Measurements from ENCODE around the gene MRPL12. TPM values are rescaled to one million over a fixed set of nuclear protein-coding genes. Genes with fewer than 3 reads are reported as not detected.

Gene MRPL12
- total and polyA plus RNA-seq, 2 of the 13 experiments (the other 11 are each of a cell fraction or from before 2014, with no cell fraction given): 39.1 to 94.1 TPM

- no peak for TF ChIP-seq RCOR2 (CRISPR knock-in tag; IDR thresholded peaks at IDR 0.05)
- peak; percentile 90; the same call in 1 of the 2 replicates for TF ChIP-seq HOXA7 (CRISPR knock-in tag; IDR thresholded peaks at IDR 0.05)
- peak; percentile 14; the same call in 1 of the 2 replicates for TF ChIP-seq ZNF652 (CRISPR knock-in tag; IDR thresholded peaks at IDR 0.05; ENCODE audit: borderline replicate concordance, low read depth)
- TF ChIP-seq FOXA1 (IDR thresholded peaks at IDR 0.05): no peak
- peak; percentile 67 for TF ChIP-seq FOXA1 (CRISPR knock-in tag; IDR thresholded peaks at IDR 0.05)
- TF ChIP-seq IRX3 (CRISPR knock-in tag; IDR thresholded peaks at IDR 0.05; ENCODE audit: borderline replicate concordance, low read depth): peak; percentile 73
- TF ChIP-seq ARID3A (IDR thresholded peaks at IDR 0.05; ENCODE audit: low read depth, low read length): no peak
- peak; percentile 69; the same call in 1 of the 2 replicates for TF ChIP-seq ATF3 (CRISPR knock-in tag; IDR thresholded peaks at IDR 0.05)
- peak; percentile 90; the same call in 1 of the 2 replicates for TF ChIP-seq HES4 (CRISPR knock-in tag; IDR thresholded peaks at IDR 0.05; ENCODE audit: borderline replicate concordance)
- TF ChIP-seq SIN3B (IDR thresholded peaks at IDR 0.05; ENCODE audit: low read length): peak; percentile 60; the same call in 1 of the 2 replicates
- peak; percentile 92 for TF ChIP-seq ZHX2 (IDR thresholded peaks at IDR 0.05; ENCODE audit: low read depth)
- TF ChIP-seq ZHX2 (CRISPR knock-in tag; IDR thresholded peaks at IDR 0.05; ENCODE audit: borderline replicate concordance): peak; percentile 43; the same call in 1 of the 2 replicates
- 0 out of 2 replicates have a peak, but pooled peaks have one; percentile 11 for TF ChIP-seq RFX3 (CRISPR knock-in tag; IDR thresholded peaks at IDR 0.05)
- peak; percentile 91 for TF ChIP-seq PHF21A (CRISPR knock-in tag; IDR thresholded peaks at IDR 0.05)
- TF ChIP-seq ZFP36 (IDR thresholded peaks at IDR 0.05; ENCODE audit: borderline replicate concordance, low read depth, low read length, partially characterized antibody): no peak
- no peak for TF ChIP-seq ZNF10 (CRISPR knock-in tag; IDR thresholded peaks at IDR 0.05; ENCODE audit: borderline replicate concordance, low read depth)
- 0 out of 2 replicates have a peak, but pooled peaks have one; percentile 27 for TF ChIP-seq JUNB (CRISPR knock-in tag; IDR thresholded peaks at IDR 0.05; ENCODE audit: borderline replicate concordance)
- TF ChIP-seq GLMP (CRISPR knock-in tag; IDR thresholded peaks at IDR 0.05; ENCODE audit: borderline replicate concordance): no peak
- TF ChIP-seq HNRNPK (IDR thresholded peaks at IDR 0.05; ENCODE audit: low read depth, low read length, poor library complexity, severe bottlenecking): peak; percentile 75
Measured at GRCh38 chr17:81702934-81703746, at the start of gene MRPL12 (continued).

Data from HepG2 (cell line).